Lung (tissue), 12 donors: ENCODE measurements around the gene MSH5. TPM values are rescaled to one million over a fixed set of nuclear protein-coding genes. Genes with fewer than 3 reads are reported as not detected.
A peak's percentile ranks its signal among the peaks of the same experiment; 100 is the strongest.

Experiments
- ATAC-seq: fragments of 200-7000 bp; cut with Tn5 transposase; one replicate; pipeline ENCODE4 v1.9.1; 2020; ENCODE audit warnings: moderate number of reproducible peaks; ENCODE audit not compliant: insufficient read depth, low FRiP score
- DNase-seq, 3 donors: peaks; one replicate each; pipeline ENCODE4 v3.0.0-alpha.2; 2013 to 2017
- H3K27ac ChIP-seq, 2 donors: one replicate each; pipeline ENCODE4 v1.5.1; 2013; ENCODE audit warnings: mild to moderate bottlenecking in 2 of 2, moderate library complexity in 2 of 2, control low read depth in 1 of 2, inconsistent platforms in 1 of 2, low read depth in 1 of 2, low read length in 1 of 2
- H3K27me3 ChIP-seq, 3 donors: one replicate each; pipeline ENCODE4 v1.5.1; 2013; ENCODE audit warnings: low read length in 2 of 3; ENCODE audit not compliant: control insufficient read depth in 3 of 3, insufficient read depth in 3 of 3
- H3K36me3 ChIP-seq, 4 donors: one replicate each; pipeline ENCODE4 v1.5.1; 2013; ENCODE audit warnings: low read length in 4 of 4, mild to moderate bottlenecking in 1 of 4, moderate library complexity in 1 of 4; ENCODE audit not compliant: control insufficient read depth in 4 of 4, insufficient read depth in 4 of 4
- H3K4me1 ChIP-seq, 5 donors: one replicate each; pipeline ENCODE4 v1.5.1; 2013; ENCODE audit warnings: low read length in 5 of 5, mild to moderate bottlenecking in 2 of 5, moderate library complexity in 1 of 5; ENCODE audit not compliant: control insufficient read depth in 5 of 5, insufficient read depth in 5 of 5
- H3K4me3 ChIP-seq: one replicate; pipeline ENCODE4 v1.5.1; 2013; ENCODE audit warnings: mild to moderate bottlenecking, control low read depth, moderate library complexity
- H3K9ac ChIP-seq, 2 donors: one replicate each; pipeline ENCODE4 v1.5.1; 2013; ENCODE audit warnings: low read length in 2 of 2, control low read depth in 1 of 2; ENCODE audit not compliant: insufficient read depth in 1 of 2
- H3K9me3 ChIP-seq, 4 donors: one replicate each; pipeline ENCODE4 v1.5.1; 2013; ENCODE audit warnings: low read length in 3 of 4, mild to moderate bottlenecking in 1 of 4, moderate library complexity in 1 of 4; ENCODE audit not compliant: control insufficient read depth in 4 of 4, insufficient read depth in 3 of 4
- WGBS, 2 donors: extraction: QIAGEN DNeasy Blood & Tissue Kit; methylation state at CpG; one replicate each; pipeline ENCODE4 v1.1.7; 2013; 5-methylcytosine and 5-hydroxymethylcytosine counted together
- polyA plus RNA-seq, 2 donors: library from polyadenylated mRNA; stranded (reverse); fragments of 200-250 nt; gene quantifications; one replicate each; pipeline ENCODE4 v1.2.1, GENCODE V29; 2013
- total RNA-seq, 2 donors: library from RNA; depleted of rRNA in 1 of 2; stranded (reverse); fragments of >200 nt in 1 of 2; gene quantifications; one replicate each; pipeline ENCODE4 v1.2.1, GENCODE V29; 2014 to 2021
- TF ChIP-seq, protein P1 (sequence below): IDR thresholded peaks from 2 replicates; pipeline ENCODE4 v1.5.1; 2012; ENCODE audit warnings: mild to moderate bottlenecking; ENCODE audit errors: control extremely low read depth, extremely low read depth
- donor health status: control.
- donor health status: control.
- donor health status: Bipolar disorder and iron deficiency.
- donor health status: healthy.
- donor health status: DM: yes; HTN: yes; CAD: no.

MSH5 gene
- total and polyA plus RNA-seq, 4 donors: 4.5 to 17.8 (median 13.4) TPM

DNA sequence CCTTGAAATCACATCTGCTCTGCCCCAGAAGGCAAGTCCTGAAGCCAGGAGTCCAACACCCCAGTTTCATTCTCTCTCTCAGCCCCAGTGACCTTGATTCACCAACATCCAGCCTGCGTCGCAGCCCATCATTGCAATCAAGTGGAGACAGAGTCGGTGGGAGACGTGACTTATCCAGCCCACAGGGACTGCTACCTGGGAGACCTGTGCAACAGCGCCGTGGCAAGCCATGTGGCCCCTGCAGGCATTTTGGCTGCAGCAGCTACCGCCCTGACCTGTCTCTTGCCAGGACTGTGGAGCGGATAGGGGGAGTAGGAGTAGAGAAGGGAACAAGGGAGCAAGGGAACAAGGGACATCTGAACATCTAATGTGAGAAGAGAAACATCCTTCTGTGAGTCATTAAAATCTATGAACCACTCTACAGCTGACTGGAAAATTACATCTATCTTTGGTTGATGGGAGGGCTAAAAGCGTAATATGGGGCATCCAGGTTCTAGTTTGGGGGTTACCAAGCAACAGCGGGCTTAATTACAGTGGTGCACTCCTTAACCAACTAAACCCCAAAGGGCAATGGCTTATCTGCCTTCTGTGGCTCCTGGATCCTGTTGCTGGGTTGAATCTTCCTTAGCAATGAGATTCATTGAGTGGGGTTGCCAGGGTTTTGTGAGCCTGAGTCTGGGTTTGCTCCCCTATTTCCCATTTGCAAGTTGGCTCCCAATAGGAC lies 22.1 kb upstream of the MSH5 start:
- H3K36me3 ChIP-seq: no peaks in the 10 kb centered on the region
- ATAC-seq (no peak), DNase-seq (no peak)
- H3K4me1 ChIP-seq: peaks cover 0 to 29% (median 0%) of the 10 kb centered on the region in 5 donors
- no peaks in the 10 kb centered on the region for H3K9me3 ChIP-seq
- H3K27me3 ChIP-seq: no peaks in the 10 kb centered on the region
- TF ChIP-seq, protein P1, sequence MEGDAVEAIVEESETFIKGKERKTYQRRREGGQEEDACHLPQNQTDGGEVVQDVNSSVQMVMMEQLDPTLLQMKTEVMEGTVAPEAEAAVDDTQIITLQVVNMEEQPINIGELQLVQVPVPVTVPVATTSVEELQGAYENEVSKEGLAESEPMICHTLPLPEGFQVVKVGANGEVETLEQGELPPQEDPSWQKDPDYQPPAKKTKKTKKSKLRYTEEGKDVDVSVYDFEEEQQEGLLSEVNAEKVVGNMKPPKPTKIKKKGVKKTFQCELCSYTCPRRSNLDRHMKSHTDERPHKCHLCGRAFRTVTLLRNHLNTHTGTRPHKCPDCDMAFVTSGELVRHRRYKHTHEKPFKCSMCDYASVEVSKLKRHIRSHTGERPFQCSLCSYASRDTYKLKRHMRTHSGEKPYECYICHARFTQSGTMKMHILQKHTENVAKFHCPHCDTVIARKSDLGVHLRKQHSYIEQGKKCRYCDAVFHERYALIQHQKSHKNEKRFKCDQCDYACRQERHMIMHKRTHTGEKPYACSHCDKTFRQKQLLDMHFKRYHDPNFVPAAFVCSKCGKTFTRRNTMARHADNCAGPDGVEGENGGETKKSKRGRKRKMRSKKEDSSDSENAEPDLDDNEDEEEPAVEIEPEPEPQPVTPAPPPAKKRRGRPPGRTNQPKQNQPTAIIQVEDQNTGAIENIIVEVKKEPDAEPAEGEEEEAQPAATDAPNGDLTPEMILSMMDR: no peak
- 78 to 82% methylated on average over 10 of the region's 10 CpGs for WGBS, 2 donors
- H3K4me3 ChIP-seq: no peak overlapping the region
- no peak overlapping the region for H3K27ac ChIP-seq
- H3K9ac ChIP-seq: no peak overlapping the region

DNA sequence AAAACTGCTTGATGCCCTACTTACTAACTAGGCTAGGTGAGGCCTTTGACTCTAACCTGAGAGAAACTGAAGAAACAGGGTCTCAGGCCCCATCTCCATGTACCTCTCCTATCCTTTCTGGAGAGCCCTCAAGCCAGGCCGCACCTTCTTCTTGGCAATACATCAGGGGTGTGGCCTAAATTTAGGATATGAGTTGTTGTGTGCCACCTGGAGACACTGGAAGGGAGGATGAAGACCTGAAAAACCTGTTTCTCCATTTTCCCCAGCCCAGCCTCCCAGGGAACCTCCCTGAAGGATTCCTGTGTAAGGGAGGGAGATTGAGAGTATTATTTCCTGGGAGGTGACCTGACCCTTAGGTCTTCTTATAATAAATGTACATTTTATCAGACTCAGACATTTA lies 21.5 kb upstream of the MSH5 start:
- H3K4me3 ChIP-seq: no peak overlapping the region
- H3K27ac ChIP-seq: no peak overlapping the region
- no peaks in the 10 kb centered on the region for H3K36me3 ChIP-seq
- H3K4me1 ChIP-seq: peaks cover 0 to 29% (median 0%) of the 10 kb centered on the region in 5 donors
- H3K9me3 ChIP-seq: no peaks in the 10 kb centered on the region
- 63 to 86% methylated on average over 1 of the region's 1 CpG for WGBS, 2 donors
- DNase-seq (peak in 1 of 3 donors; percentile 63), ATAC-seq (no peak)
- TF ChIP-seq, protein P1: no peak
- H3K27me3 ChIP-seq: no peaks in the 10 kb centered on the region
- H3K9ac ChIP-seq: no peak overlapping the region

DNA sequence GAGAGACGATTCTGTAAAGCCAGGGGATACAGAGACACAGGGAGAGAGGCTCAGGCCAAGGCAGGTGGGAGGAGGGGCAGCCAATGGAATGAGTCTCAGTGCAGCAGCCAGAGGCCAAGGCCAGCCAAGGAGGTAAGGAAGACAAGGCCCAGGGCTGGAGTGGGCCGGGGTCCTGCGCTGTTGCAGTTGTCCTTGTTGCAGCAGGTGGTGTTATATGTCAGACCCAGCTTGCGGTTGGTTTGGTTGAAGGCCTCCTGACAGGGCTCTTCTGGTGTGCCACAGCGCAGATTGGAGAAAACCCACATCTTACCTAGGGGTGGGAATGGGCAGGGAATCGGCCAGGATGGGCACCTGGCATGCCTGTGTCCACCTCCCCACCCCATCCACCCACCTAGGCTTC lies 20.8 kb upstream of the MSH5 start:
- Histone ChIP-seq H3K4me1 (peaks cover 0 to 25% (median 0%) of the 10 kb centered on the region in 5 donors), H3K27me3 (no peaks in the 10 kb centered on the region), H3K9ac (no peak overlapping the region), H3K36me3 (no peaks in the 10 kb centered on the region), H3K4me3 (no peak overlapping the region), H3K27ac (peak overlapping the region in 1 of 2 donors; percentile 23), H3K9me3 (no peaks in the 10 kb centered on the region)
- ATAC-seq (no peak), DNase-seq (no peak)
- WGBS, 2 donors: 91% methylated on average over 6 of the region's 6 CpGs
- TF ChIP-seq, protein P1: no peak
